Left hindlimb (tissue), 1 donor: ENCODE measurements around the gene SMIM36.
"Not testable (repeated sequence)": the region's sequence is repeated elsewhere in the genome, so short reads cannot be mapped to it uniquely, and the experiment has no call there.

Source experiments
- DNase-seq: peaks from one replicate; pipeline ENCODE4 v3.0.0-alpha.2; 2018

The SMIM36 gene

DNA sequence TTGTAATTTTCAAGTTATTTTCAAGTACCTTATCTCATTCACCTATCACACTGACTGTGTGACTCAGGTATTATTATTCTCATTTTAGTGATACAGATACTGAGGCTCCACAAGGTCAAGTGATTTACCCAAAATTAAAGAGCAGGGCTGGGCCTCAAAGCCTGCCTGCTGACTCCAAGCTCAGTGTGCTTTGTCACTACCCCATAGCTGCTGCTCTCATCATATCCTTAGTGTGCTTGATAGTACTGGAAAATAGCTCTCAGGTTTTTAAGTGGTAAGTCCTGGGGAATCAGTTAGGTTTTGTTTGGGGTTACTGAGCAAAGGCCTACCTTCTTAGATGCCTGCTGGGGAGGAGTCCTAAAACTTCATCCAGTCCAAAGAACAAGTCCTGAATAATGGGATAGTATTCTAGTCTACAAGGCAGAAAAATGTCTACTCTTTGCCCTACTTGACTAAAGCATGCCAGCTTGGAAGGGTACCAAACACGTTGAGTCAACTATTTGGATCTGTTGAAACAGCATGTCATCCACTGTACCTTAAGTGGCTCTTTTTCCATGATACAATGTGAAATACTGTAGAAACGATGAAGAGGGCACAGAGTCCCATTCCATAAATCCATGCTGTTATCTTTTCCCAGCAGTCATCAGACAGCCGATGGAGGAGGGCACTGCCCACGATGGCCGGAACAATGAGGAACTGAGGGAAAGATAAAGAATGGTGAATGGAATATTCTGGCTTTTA is 100.4 kb downstream of the SMIM36 start:
- no peak for DNase-seq

DNA sequence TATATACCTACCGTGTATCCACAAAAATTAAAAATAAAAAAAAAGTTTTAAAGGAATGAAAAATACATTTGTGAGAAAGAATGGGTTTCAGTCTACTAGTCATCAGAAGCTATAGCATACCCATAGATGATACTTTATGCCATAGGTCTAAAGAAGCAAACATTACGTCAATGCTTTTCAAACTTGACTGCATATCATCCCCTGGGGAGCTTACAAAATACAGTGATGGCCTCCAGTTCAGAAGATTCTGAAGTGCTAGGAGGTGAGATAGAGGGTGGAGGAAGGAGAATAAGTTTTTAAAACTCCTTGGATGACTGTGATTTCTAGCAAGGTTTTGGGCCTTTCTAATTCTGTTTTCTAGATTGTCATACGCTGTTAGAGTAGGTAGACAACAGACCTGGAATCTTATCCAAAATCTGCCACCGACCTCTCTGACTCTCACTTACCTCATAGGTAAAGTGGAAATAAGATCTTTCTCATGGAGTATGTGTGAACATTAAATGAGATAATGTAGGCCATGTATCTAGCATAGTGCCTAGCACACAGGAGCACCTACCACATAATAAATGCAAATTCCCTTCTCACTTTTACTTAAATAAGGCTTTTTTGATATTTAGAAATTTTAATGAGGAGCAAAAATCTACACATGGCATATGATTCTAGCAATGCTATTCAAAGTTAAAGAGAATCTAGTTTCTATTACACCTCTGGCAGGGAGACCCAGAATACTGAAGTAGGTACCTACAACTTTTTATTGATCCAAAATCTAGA is 102.0 kb downstream of the SMIM36 start:
- DNase-seq: no peak

DNA sequence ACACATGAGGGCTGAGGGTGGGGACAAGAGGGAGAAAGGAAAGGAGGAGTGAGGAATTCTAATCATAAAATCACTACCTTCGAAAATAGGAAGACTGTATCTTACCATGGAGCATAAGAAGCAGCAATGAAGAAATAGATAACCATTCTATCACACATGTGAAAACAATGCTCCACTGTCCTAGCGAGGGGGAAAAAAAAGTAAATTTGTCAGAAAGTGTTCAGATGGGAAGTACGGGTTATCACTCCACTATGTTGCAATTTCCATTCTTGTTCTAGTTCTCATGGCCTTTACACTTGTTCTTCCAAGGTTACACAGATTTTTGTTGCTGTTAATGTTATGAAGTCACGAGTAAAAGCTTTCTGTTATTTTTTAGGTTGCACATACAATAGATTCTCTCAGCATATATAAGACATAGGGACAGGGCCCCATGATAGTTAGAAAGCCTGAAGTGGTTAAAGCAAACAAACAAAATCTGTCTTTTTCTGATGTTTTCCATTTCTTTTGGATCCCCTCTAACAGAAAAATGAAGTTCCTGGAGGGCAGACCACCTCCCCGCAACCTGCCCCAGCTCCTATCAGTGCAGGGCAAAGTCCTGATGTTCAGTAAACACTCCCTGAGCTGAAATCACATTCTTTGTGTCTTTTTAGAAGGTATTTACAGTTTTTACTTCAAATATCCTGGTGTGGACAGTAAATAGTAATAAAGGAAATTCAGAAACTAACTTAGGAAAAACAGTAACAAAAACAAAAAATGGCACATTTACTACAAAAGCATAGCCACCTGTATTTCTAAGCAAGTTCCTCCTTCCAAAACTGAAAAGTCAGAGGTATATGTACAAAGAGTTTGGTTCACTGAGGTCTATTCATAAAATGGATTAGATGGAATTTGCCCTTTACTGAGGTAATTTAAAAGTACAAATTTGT is 103.3 kb downstream of the SMIM36 start:
- DNase-seq: no peak

DNA sequence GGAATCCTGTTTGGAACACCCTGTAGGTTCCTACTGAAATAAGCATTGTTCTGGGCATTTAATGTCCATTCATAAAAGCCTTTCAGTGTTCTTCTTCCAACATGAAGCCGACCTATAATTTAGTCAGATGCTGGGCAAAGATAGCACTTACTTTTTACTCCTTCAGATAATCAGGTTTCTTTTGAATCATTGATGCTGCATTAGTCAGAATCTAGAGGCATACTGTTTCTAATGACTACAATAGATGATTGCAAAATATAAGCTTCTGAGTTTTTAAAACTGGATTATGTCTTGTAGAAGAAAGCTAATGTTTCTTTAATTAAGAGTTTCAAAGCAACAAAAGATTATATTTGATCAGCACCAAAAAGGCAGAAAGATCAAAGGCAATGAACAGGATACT is 105.7 kb downstream of the SMIM36 start:
- DNase-seq: no peak

DNA sequence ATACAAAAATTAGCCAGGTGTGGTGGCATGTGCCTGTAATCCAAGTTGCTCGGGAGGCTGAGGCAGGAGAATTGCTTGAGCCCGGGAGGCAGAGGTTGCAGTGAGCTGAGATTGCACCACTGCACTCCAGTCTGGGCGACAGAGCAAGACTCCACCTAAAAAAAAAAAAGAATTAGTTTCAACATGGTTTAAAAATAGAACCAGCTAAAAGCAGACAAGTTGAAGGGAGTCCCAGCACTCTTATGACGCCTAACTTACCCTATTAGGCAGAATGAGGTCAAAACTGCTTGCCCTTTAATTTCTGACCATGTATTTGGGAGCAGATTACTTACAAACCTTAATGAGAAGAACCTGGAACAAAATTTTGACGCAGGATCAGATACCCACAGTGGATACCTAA is 107.1 kb downstream of the SMIM36 start:
- DNase-seq: not testable (repeated sequence)

DNA sequence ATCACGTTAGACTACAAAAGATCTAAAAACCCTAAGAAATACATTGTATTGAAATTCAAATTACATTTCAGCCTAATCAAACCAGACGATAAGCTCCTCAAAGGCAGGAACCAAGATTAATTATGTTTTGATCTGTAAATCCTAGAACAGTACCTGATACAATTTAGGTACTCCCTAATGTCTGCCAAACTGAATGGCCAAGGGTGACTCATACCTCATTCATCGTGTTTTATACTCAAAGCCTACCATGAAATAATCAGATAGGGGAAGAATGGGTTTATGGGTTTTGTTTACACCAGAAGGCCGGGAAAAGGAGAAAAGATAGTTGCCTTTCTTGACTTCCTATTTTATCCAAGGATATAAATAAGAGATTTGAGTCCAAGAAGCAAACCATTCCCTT is 108.9 kb downstream of the SMIM36 start:
- no peak for DNase-seq
